ENCODE measurements around the gene GRIP1.

Gene GRIP1

GRCh38 chr12:66297923-66298322 lies 381.0 kb downstream of the GRIP1 start:
- no peak for TF ChIP-seq CTCF (conservative IDR thresholded peaks at IDR 0.05)
- no peak overlapping the region for H3K27ac ChIP-seq

Measured in VCaP (cell line).